Neuronal stem cell (in vitro differentiated cells): ENCODE data around the gene COL13A1.

Source experiments
- DNase-seq: peaks from one replicate; pipeline ENCODE4 v3.0.0-alpha.2; 2013; ENCODE audit warnings: low spot score
- H2AFZ ChIP-seq: one replicate; pipeline ENCODE4 v1.6.1; 2013; ENCODE audit warnings: mild to moderate bottlenecking, low read length, inconsistent platforms
- H2AK5ac ChIP-seq: 2 replicates; pipeline ENCODE4 v1.6.1; 2013; ENCODE audit warnings: low read depth, mild to moderate bottlenecking, inconsistent platforms, low read length, moderate library complexity, mixed read lengths
- H2BK120ac ChIP-seq: 2 replicates; pipeline ENCODE4 v1.6.1; 2013; ENCODE audit warnings: low read depth, mild to moderate bottlenecking, inconsistent platforms, low read length, moderate library complexity, mixed read lengths
- H2BK12ac ChIP-seq: one replicate; pipeline ENCODE4 v1.6.1; 2013; ENCODE audit warnings: low read length, inconsistent platforms
- H2BK15ac ChIP-seq: 2 replicates; pipeline ENCODE4 v1.6.1; 2013; ENCODE audit warnings: mild to moderate bottlenecking, low read length, inconsistent platforms, mixed read lengths
- H2BK5ac ChIP-seq: one replicate; pipeline ENCODE4 v1.6.1; 2013; ENCODE audit warnings: inconsistent platforms, mild to moderate bottlenecking, low read length, moderate library complexity
- H3K14ac ChIP-seq: one replicate; pipeline ENCODE4 v1.6.1; 2013; ENCODE audit warnings: low read length, inconsistent platforms
- H3K18ac ChIP-seq: 2 replicates; pipeline ENCODE4 v1.6.1; 2013; ENCODE audit warnings: low read length, inconsistent platforms
- H3K23ac ChIP-seq: 2 replicates; pipeline ENCODE4 v1.6.1; 2013; ENCODE audit warnings: low read depth, mild to moderate bottlenecking, mixed read lengths, low read length, inconsistent platforms; ENCODE audit not compliant: poor library complexity
- H3K27ac ChIP-seq: replicated peaks from 3 replicates; pipeline ENCODE4 v1.5.1; 2013; ENCODE audit warnings: low read length, inconsistent platforms
- H3K27me3 ChIP-seq, 3 experiments: 2 replicates each; pipeline ENCODE4 v1.6.1; 2013; ENCODE audit warnings: low read length in 3 of 3, mild to moderate bottlenecking in 2 of 3, inconsistent platforms in 1 of 3, low read depth in 1 of 3, mixed read lengths in 1 of 3, moderate library complexity in 1 of 3; ENCODE audit not compliant: control insufficient read depth in 3 of 3, insufficient read depth in 3 of 3
- H3K36me3 ChIP-seq, 2 donors: replicated peaks in 1 of 2; 2 replicates each; pipeline ENCODE4 v1.6.1; 2013; ENCODE audit warnings: low read length in 2 of 2; ENCODE audit not compliant: control insufficient read depth in 2 of 2, insufficient read depth in 2 of 2
- H3K4ac ChIP-seq: 2 replicates; pipeline ENCODE4 v1.6.1; 2013; ENCODE audit warnings: inconsistent platforms, mild to moderate bottlenecking, low read length, moderate library complexity
- H3K4me1 ChIP-seq, 2 donors: 1 replicate in 1 of 2; 2 replicates in 1 of 2; pipeline ENCODE4 v1.6.1; 2013; ENCODE audit warnings: low read length in 2 of 2, low read depth in 1 of 2; ENCODE audit not compliant: control insufficient read depth in 2 of 2, insufficient read depth in 1 of 2
- H3K4me2 ChIP-seq: one replicate; pipeline ENCODE4 v1.6.1; 2013; ENCODE audit warnings: mild to moderate bottlenecking, low read length, inconsistent platforms; ENCODE audit not compliant: insufficient read depth, poor library complexity, severe bottlenecking
- H3K4me3 ChIP-seq, 2 donors: 2 replicates each; pipeline ENCODE4 v1.5.1; 2013; ENCODE audit warnings: low read length in 2 of 2, mild to moderate bottlenecking in 2 of 2, inconsistent platforms in 1 of 2, moderate library complexity in 1 of 2
- H3K79me1 ChIP-seq: one replicate; pipeline ENCODE4 v1.6.1; 2013; ENCODE audit warnings: low read depth, mild to moderate bottlenecking, inconsistent platforms, low read length, moderate library complexity
- H3K9ac ChIP-seq: one replicate; pipeline ENCODE4 v1.6.1; 2013; ENCODE audit warnings: mild to moderate bottlenecking, low read depth, low read length, inconsistent platforms; ENCODE audit not compliant: poor library complexity
- H3K9me3 ChIP-seq, 2 donors: replicated peaks in 1 of 2; 2 replicates each; pipeline versions ENCODE3 to v1.6.1; 2013; ENCODE audit warnings: low read length in 2 of 2, mild to moderate bottlenecking in 2 of 2, inconsistent platforms in 1 of 2, low read depth in 1 of 2, mixed read lengths in 1 of 2, moderate library complexity in 1 of 2; ENCODE audit not compliant: control insufficient read depth in 2 of 2, insufficient read depth in 1 of 2
- H4K8ac ChIP-seq: one replicate; pipeline ENCODE4 v1.6.1; 2013; ENCODE audit warnings: low read depth, mild to moderate bottlenecking, inconsistent platforms, low read length, moderate library complexity
- H4K91ac ChIP-seq: one replicate; pipeline ENCODE4 v1.6.1; 2013; ENCODE audit warnings: low read length, low read depth, mild to moderate bottlenecking, inconsistent platforms; ENCODE audit not compliant: poor library complexity
- WGBS, 2 donors: extraction: QIAGEN DNeasy Blood & Tissue Kit; methylation state at CpG; one replicate each; pipeline ENCODE4 v1.1.7; 2013; ENCODE audit warnings: missing lambda C conversion rate in 2 of 2, mixed read lengths in 1 of 2; ENCODE audit not compliant: insufficient read length in 2 of 2, insufficient replicate concordance in 1 of 2; ENCODE audit errors: extremely low coverage in 2 of 2; 5-methylcytosine and 5-hydroxymethylcytosine counted together

COL13A1 gene

DNA sequence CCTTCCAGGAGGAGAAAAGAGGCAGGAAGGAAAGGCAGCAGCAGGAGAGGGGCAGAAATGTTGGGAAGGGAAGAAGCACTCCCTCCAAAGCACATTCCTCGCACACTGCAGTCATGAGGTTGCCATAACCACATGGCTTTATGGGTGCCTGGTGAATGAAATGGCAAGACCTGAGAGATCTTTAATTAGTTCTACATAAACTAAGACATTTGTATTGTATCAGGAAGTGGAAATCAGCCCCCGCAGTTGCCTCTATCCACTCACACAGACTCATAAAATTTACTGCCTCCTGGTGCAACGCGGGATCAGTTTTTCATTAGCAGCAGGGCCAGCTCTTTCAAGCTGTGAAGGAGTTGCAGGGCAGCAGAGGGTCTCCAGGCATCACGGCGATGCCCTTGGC is 106.4 kb downstream of the COL13A1 start:
- H3K27ac ChIP-seq, result no peak overlapping the region
- no peaks in the 10 kb centered on the region for H3K9me3 ChIP-seq
- WGBS, 2 donors, result no CpG with 5 or more reads among the region's 6 CpGs
- no peak overlapping the region for H2AFZ ChIP-seq
- H4K91ac ChIP-seq, result no peak overlapping the region
- DNase-seq, result no peak
- no peak overlapping the region for H3K4me2 ChIP-seq
- H3K23ac ChIP-seq, result no peak overlapping the region
- no peaks in the 10 kb centered on the region for H3K79me1 ChIP-seq
- H2BK5ac ChIP-seq, result no peak overlapping the region
- H2BK12ac ChIP-seq, result no peak overlapping the region
- H3K4me1 ChIP-seq, result peaks cover 4 to 7% of the 10 kb centered on the region in 2 donors
- H3K36me3 ChIP-seq, result no peaks in the 10 kb centered on the region
- no peak overlapping the region for H3K9ac ChIP-seq
- no peak overlapping the region for H2BK120ac ChIP-seq
- no peak overlapping the region for H4K8ac ChIP-seq
- no peak overlapping the region for H2AK5ac ChIP-seq
- H3K27me3 ChIP-seq, result no peaks in the 10 kb centered on the region
- H3K4me3 ChIP-seq, result no peak overlapping the region
- peak overlapping the region; percentile 13 for H3K18ac ChIP-seq
- H3K14ac ChIP-seq, result no peak overlapping the region
- no peak overlapping the region for H3K4ac ChIP-seq
- H2BK15ac ChIP-seq, result no peak overlapping the region

DNA sequence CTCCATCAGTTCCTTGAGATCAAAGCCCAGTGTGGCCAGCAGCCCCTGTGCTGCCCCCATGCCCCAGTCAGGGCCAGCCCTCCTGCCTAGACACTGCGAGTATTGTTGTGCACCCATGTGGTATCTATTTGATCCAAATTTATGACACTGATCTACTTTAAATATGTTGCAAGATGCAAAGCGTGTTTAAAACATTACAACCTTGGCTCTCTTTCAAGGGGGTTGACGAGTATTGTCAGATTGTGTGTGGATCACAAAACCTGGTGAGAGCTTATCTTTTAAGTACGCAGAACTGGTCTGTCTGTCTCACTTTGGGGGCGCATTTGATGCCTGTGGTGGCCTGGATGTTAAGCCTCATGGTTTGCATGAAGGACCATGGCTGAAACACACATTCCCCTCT is 108.9 kb downstream of the COL13A1 start:
- Histone ChIP-seq H4K8ac (no peak overlapping the region), H2AFZ (no peak overlapping the region), H3K14ac (no peak overlapping the region), H3K9me3 (no peaks in the 10 kb centered on the region), H2BK12ac (no peak overlapping the region), H3K4me2 (no peak overlapping the region), H3K9ac (no peak overlapping the region), H3K23ac (no peak overlapping the region), H2BK120ac (no peak overlapping the region), H3K36me3 (no peaks in the 10 kb centered on the region), H4K91ac (no peak overlapping the region), H3K18ac (no peak overlapping the region), H3K79me1 (no peaks in the 10 kb centered on the region), H3K4me1 (peaks cover 5 to 15% of the 10 kb centered on the region in 2 donors), H2AK5ac (no peak overlapping the region), H3K4me3 (no peak overlapping the region), H3K27ac (no peak overlapping the region), H3K4ac (no peak overlapping the region), H3K27me3 (no peaks in the 10 kb centered on the region), H2BK15ac (no peak overlapping the region), H2BK5ac (no peak overlapping the region)
- no CpG with 5 or more reads among the region's 5 CpGs for WGBS, 2 donors
- DNase-seq, result no peak

DNA sequence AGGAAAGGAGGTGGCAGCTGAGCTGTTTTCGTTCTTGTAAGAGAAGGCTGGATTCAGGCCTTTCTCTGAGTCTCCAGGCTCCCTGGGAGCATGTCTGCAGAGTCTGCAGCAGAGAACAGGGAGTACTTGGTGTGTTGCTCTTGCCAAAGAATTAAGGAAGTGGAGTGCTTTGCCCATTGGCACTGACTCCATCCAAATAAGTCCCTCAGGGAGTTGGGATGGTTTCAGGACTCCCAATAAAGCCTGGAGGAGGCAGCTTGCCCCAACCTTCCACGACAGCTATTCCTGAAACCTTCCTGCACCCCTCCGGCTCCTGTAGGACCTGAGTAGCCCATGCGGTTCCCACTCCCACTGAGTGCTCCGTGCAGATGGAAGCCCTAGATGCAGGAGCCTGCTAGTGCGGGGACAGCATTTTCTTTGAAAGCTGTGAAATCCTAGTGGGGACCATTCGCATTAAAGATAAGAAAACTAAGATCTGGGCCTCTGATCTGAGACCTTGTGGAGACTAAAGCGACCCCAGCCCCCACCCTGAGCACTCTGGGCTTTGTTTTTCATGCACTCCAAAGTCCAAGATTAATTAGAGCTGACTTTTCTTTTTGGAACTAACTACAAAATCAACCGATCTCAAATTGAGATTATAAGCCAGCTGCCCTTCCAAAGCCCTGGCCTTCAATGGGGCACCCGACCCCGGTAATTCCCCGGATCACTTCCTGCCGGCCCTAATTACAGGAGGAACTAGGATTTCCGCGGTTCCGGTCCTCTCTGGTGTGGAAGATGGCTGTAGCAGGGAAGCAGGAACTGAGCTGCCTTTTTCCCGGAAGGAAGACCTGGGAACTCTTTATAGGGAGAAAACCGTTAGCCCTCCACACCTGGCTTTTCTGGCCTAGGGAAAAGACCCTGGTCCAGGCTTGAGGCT is 110.2 kb downstream of the COL13A1 start:
- Histone ChIP-seq H3K4ac (no peak overlapping the region), H3K27me3 (no peaks in the 10 kb centered on the region), H4K91ac (no peak overlapping the region), H3K9me3 (no peaks in the 10 kb centered on the region), H2BK15ac (no peak overlapping the region), H3K23ac (no peak overlapping the region), H2BK5ac (no peak overlapping the region), H2BK120ac (no peak overlapping the region), H3K4me3 (no peak overlapping the region), H4K8ac (no peak overlapping the region), H3K18ac (no peak overlapping the region), H3K14ac (no peak overlapping the region), H3K79me1 (no peaks in the 10 kb centered on the region), H3K36me3 (no peaks in the 10 kb centered on the region), H3K4me2 (no peak overlapping the region), H2BK12ac (no peak overlapping the region), H3K9ac (no peak overlapping the region), H3K4me1 (peaks cover 5 to 15% of the 10 kb centered on the region in 2 donors), H3K27ac (no peak overlapping the region), H2AK5ac (no peak overlapping the region), H2AFZ (no peak overlapping the region)
- WGBS, 2 donors, result no CpG with 5 or more reads among the region's 18 CpGs
- DNase-seq, result no peak

DNA sequence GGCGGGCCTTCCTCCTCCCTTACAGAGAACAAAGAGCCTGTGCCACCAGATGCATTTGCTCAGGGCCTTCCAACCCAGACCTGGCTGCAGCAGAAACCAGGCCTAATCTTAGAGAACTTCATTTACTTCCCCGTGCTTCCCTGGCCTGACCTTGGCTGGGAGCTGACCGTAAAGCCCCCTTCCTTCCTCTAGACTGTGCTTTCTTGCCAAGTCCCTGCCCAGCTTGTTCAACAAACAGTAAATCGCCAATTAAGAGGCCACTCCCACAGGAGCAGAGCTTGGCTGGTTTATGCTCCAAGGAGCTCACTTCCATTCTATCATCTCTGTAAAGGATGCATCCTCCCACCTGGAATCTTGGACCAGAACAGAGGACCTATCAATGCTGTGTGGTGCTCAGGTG is 110.9 kb downstream of the COL13A1 start:
- Histone ChIP-seq H3K23ac (no peak overlapping the region), H2BK12ac (no peak overlapping the region), H3K27ac (no peak overlapping the region), H3K36me3 (no peaks in the 10 kb centered on the region), H3K4ac (no peak overlapping the region), H3K79me1 (no peaks in the 10 kb centered on the region), H2BK15ac (no peak overlapping the region), H3K9ac (no peak overlapping the region), H2BK120ac (no peak overlapping the region), H2BK5ac (no peak overlapping the region), H4K91ac (no peak overlapping the region), H3K14ac (no peak overlapping the region), H2AFZ (no peak overlapping the region), H3K4me1 (peaks cover 5 to 15% of the 10 kb centered on the region in 2 donors), H4K8ac (no peak overlapping the region), H2AK5ac (no peak overlapping the region), H3K4me2 (no peak overlapping the region), H3K27me3 (no peaks in the 10 kb centered on the region), H3K18ac (no peak overlapping the region), H3K4me3 (no peak overlapping the region), H3K9me3 (no peaks in the 10 kb centered on the region)
- no peak for DNase-seq
- WGBS, 2 donors, result no CpG with 5 or more reads among the region's 4 CpGs
